ENCODE results near the gene ZNHIT2.
A peak's percentile ranks its signal among the peaks of the same experiment; 100 is the strongest.

DNA sequence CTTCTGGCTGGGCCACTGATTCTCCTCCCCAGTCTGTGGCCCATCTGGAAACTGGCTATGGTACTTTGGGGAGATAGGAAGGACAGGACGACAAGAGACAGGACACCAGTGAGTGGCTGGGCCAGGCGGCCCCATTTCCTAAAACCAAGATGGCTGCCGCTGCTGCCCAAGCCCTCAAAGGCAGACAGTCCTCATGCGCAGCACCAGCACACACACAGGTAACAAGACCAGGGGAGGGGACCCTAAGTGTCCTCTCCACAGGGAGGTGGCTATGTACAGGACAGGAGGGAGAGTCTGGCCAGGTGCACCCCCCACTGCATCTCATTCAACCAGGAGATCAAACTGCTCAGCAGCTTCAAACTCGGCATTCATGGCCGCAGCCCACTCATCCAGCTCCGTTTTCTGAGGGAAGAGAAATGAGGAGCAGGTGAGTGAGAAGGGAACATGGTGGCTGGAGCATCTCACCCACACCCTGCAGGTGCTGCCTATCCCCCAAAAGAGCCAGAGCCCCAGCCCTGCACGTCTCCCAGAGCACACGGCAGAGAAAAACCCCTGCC lies 38.6 kb downstream of the ZNHIT2 start:
- TF ChIP-seq NFIC (IDR thresholded peaks at IDR 0.05) (no peak), FOXM1 (IDR thresholded peaks at IDR 0.05; ENCODE audit: borderline replicate concordance, low read depth) (no peak), TAF1 (IDR thresholded peaks at IDR 0.05; ENCODE audit: low read depth) (no peak), EGR1 (IDR thresholded peaks at IDR 0.05) (no peak), EP300 (IDR thresholded peaks at IDR 0.05; ENCODE audit: borderline replicate concordance) (no peak), REST (IDR thresholded peaks at IDR 0.05; ENCODE audit: low read depth) (no peak), CREB1 (IDR thresholded peaks at IDR 0.05; ENCODE audit: low read depth) (no peak), YY1 (IDR thresholded peaks at IDR 0.05; ENCODE audit: low read depth) (peak; percentile 47; the same call in 1 of the 2 replicates), USF1 (IDR thresholded peaks at IDR 0.05) (no peak), RAD21 (IDR thresholded peaks at IDR 0.05; ENCODE audit: low read depth) (no peak)
- TF ChIP-seq, protein P1, sequence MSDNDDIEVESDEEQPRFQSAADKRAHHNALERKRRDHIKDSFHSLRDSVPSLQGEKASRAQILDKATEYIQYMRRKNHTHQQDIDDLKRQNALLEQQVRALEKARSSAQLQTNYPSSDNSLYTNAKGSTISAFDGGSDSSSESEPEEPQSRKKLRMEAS (IDR thresholded peaks at IDR 0.05): no peak
